HS-5 (cell line): ENCODE measurements around the gene TMEM247.
A peak's percentile ranks its signal among the peaks of the same experiment; 100 is the strongest.

Experiments used
- DNase-seq: peaks from one replicate; pipeline ENCODE4 v3.0.0-alpha.2; 2012; ENCODE audit warnings: low read depth

Gene TMEM247

DNA sequence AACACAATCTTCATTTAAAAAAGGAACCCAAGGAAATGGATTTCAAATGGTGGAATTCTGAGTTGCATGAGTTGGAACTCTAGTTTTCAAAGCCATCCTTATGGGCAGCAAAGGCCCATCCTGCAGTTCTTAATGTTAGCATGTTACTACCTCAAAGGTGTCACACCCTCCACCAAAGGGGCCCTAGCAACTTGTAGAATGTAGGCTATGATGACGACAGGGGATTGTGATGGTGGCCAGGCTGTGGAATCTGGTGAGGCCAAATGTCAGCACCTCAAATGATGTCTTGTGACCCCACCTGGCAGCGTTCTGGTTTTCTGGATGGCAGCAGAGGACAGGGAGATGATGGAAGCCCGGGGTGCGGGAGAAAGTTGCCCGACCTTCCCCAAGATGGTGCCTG lies at the start of gene TMEM247:
Gene TMEM247 (plus strand): TSS at position 301 of the 400 bp plus-strand sequence.
- no peak for DNase-seq

DNA sequence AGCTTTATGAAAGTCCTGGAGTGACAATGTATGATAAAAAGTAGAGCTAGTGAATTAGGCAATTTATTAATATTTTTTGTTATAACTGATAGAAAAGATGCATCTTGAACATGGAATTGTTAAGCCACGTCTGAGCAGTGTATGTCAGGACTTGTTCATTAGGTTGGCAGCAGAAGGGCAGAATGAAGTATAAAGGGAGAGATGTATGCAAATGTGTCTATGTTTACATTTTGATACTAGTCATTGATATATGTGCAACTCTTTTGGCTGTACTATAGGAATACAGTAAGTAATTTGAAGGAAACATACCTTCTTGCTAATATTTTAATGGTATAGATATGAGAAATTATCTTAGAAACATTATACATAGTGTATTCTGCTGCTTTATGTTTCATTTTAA lies 49.0 kb upstream of the TMEM247 start:
- no peak for DNase-seq

DNA sequence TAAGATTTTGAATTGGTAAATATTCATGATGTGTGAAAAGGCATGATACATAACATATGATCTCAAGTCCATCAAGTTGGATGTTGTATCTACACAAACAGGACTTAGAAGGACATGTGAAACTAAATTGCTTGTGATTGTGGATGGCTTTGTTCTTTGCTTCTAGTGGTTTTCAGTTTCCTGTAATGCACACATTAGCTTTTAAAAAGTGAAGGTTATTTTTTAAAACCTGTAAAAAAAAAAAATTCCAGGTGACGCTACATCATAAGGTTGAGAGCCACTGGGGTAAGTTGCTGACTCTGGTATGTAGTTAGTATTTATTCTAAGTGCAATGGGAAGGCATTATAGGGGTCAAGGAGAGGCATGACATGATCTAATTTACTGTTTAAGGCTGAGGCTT lies 48.4 kb upstream of the TMEM247 start:
- DNase-seq = no peak

DNA sequence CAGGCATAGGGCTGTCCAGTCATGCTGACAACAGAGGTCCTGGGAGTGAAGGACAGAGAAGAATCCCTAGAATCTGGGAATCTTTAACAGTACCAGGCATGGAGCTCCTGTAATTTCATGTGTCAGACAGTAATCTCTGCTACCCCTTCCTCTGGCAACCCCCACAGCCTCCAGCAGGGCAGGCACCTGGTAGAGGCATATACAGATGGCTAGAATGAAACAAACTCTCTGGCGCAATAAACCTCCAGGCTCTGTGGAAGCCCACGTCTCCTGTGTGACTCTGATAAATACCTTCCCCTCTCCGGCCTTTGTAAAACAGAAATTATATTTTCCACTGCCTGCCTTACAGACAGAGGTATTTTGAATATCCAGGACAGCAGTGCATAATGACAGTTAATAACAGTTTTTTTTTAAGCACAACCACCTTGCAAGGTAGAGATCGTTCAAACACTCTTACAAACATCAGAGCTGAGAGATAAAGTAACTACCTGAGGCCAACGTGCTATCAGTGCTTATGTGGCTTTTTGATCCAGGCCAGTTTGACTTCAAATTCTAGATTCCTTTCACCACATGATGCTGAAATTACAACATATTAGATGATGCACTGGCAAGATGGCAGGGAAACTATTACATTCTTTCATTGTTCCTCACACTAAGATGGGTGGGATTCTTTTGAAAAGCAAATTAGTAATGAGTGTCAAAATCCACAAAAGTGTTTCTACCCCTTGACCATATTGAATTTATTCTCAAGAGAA lies 47.7 kb upstream of the TMEM247 start:
- DNase-seq = peak; percentile 33

GRCh38 chr2:46434851-46435273 lies 44.5 kb upstream of the TMEM247 start:
- DNase-seq = peak; percentile 19

- DNase-seq = no peak
These were observed 44.0 kb upstream of the TMEM247 start for GRCh38 chr2:46435353-46435752.

DNA sequence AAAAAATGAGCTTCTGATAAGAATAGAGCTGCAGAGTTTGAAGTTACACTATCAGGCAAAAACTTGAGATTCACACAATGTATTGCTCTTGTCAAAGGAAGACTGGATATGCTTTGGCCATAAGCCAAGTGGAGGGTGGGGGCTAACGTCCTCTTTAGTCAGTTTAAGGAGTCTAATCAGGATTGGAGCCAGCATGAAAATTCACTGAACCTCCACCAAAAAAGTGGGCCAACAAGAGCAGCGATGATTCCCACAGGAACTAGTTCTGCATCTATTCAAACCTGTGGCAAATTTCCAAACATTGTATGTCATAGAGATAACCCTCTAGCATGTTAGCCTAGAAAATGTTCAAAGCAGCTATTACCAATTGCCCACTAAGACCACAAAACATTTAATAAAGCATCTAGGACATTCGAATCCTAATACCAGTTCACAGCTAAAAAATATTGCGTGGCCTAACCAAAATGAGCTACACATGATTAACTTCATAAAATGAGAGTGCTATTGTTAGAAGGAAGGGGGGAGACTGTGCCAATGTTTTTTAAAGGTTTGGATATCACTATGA lies 43.5 kb upstream of the TMEM247 start:
- no peak for DNase-seq

DNA sequence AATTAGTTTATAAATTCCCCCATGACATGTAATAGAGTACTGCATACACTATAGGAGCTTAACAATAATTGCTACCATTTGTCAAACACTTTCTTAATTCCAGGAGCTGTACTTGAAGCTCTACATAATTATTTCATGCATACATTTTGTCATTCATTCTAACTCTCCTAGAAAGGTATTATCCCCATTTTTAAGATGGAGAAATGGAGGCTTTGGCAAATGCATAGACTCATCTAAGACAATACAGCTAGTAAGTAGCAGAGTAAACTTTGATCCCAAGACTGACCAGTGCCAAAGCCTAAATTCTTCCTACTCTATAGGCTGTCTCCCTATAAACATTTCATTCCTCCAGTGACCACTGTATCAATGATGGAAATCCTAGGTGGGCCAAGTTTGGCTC lies 42.6 kb upstream of the TMEM247 start:
- no peak for DNase-seq

DNA sequence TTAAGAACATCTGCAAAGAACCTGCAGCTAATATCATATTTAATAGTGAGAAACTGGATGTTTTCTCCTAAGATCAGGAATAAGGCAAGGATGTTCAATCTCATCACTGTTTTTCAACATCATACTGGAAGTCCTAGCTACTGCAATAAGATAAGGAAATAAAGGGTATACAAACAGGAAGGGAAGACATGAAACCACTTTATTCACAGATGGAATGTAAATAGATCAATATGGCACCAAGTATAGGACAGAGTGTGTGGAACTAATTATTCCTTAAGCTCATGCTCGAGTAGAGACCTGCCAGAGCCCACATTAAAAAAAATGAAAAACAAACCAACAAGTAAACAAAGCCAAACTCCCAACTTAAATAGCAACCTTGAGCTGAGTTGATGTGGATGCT lies 41.3 kb upstream of the TMEM247 start:
- DNase-seq = no peak

- no peak for DNase-seq
These were observed 40.6 kb upstream of the TMEM247 start for GRCh38 chr2:46438794-46439193.

GRCh38 chr2:46439582-46439981 lies 39.8 kb upstream of the TMEM247 start:
- DNase-seq = no peak

DNA sequence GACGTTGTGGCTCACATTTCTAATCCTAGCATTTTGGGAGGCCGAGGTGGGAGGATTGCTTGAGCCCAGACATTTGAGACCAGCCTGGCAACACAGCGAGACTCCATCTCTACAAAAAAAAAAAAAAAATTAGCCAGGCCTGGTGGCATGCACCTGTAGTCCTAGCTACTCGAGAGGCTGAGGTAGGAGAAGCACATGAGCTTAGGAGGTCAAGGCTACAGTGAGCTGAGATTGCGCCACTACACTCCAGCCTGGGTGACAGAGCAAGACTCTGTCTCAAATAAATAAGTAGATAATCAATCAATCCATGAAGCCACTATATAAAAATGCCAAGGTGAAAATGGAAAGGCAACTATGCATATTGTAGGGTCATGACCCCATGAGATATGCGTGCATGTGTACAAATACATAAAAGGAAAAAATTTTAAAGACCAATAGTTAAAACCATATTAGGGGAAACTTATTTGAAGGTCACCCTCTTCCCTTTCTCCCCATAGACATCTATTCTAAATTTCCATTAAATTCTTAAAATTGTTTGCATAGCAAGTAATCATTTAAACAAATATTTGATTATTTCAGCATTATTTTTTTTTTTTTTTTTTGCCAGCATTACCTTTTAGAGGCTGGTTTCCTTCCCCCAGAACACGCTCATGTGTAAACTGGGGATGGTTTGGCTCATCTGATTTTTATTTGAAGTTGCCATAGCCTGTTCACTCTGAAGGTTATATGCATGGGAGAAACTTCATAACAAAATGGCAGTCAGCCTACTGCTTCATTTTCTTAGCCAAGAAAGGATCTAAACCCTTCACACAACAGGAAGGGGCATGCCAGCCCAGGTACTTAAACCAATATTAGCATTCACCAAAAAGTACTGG lies 37.3 kb upstream of the TMEM247 start:
- DNase-seq = no peak

DNA sequence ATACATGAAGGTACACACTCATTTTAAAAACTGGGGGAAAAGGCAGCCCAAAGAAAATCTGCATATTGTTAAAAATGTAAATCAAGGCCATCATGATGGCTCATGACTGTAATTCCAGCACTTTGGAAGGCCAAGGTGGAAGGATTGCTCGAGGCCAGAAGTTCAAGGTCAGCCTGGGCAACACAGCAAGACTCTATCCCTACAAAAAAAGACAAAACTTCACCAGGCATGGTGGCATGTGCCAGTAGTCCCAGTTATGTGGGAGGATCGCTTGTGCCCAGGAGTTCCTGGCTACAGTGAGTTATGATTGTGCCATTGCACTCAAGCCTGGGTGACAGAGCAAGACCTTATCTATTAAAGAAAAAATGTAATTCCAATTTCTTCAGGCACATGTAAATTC lies 34.6 kb upstream of the TMEM247 start:
- no peak for DNase-seq

GRCh38 chr2:46445556-46445955 lies 33.8 kb upstream of the TMEM247 start:
- no peak for DNase-seq

- no peak for DNase-seq
These were observed 32.3 kb upstream of the TMEM247 start for GRCh38 chr2:46446871-46447568.

DNA sequence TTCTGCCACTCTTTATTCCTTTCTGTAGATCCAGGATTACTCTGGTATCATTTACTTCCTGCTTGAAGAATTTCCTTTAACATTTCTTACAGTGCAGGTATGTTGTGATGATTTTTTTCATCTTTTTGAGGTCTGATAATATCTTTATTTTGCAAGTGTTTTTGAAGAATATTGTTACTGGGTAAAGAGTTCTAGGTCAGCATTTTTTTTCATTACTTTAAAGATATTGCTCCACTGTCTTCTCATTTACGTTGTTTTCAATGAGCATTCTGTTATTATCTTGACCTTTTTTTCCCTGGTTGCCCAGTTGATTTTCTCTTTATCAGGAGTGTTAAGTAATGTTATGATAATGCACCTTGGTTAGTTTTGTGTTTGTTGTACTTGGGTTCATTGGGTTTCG lies 31.7 kb upstream of the TMEM247 start:
- DNase-seq = no peak

- DNase-seq = no peak
These were observed 31.3 kb upstream of the TMEM247 start for GRCh38 chr2:46448111-46448510.

- DNase-seq = no peak
These were observed 30.7 kb upstream of the TMEM247 start for GRCh38 chr2:46448641-46449040.

DNA sequence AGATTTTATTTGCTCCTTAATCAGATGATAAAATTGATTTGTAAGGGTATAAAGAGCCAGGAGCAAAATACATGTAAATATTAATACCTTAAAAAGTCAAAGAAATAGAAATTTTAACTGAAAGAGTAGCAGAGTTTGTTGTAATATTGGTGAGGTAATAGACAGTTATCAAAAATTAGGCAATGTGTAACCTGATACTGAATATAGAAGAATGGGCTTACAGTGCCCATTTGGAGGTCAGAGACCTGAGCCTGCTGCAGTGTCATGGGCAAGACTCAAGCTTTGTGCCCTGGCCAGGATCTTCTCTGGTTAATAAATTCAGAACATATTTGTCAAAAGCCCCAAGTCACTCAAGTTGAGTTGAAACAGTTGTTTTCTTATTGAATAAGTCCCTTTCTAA lies 29.7 kb upstream of the TMEM247 start:
- no peak for DNase-seq

DNA sequence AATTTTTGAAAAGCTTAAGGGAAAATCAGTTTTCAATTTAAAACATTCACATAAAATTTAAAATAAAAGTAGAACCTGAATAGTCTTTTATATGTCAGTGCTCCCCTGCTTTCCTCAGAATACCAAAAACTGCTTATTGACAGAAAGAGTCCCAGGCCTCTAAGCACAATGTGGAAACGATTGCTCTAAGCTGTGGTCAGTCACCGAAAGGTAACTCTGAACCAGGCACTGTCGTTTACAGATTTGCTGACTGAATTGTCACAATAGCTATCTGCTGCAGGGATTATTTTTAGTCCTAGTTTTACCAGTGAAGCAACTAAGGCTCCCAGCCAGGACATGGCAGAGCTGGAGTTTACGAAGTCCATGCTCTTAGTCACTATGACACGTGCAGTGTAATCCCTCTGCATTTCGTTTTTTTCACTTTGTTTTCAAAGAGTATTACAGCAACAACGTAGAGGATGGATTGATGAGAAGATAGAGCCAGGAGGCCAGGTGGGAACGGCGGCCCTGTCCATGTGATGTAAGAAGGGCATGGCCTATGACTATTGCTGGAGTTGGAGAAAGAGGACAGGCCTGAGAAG lies 28.1 kb upstream of the TMEM247 start:
- DNase-seq = no peak

- DNase-seq = no peak
These were observed 22.6 kb upstream of the TMEM247 start for GRCh38 chr2:46456789-46457188.
